Measurements from ENCODE around the gene LRRC37A3. TPM values are rescaled to one million over a fixed set of nuclear protein-coding genes. Genes with fewer than 3 reads are reported as not detected.

LRRC37A3 gene
- total RNA-seq, 1 experiment from 2014 or later: 7.7 TPM

DNA sequence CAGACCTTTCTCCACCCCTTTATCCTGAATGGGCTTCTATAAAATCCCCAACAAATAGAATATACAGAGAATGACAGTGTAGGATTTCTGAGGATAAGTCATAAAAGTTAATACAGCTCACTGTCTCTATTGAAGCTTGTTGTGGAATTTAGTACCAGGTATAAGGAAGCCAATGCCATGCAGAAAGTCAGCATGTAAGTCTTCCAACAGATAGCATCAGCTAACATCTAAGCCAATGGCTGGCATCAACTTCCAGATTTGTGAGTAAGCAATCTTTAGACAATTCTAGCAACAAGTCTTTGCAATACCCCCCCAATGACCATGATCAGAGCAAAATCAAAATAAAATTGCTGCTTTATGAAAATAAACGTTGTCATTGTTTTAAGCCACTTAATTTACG lies 22.5 kb upstream of the LRRC37A3 start:
- ATAC-seq: no peak
- H3K79me2 ChIP-seq (ENCODE audit: insufficient read depth, low read length): no peaks in the 10 kb centered on the region
- H3K9me2 ChIP-seq (ENCODE audit: insufficient read depth): no peaks in the 10 kb centered on the region
- H3K4me3 ChIP-seq (replicated peaks in 1 of 2; ENCODE audit: low read depth in 1 of 2, low read length in 2 of 2): no peak overlapping the region
- no peaks in the 10 kb centered on the region for H3K9me3 ChIP-seq (ENCODE audit: control insufficient read depth in 1 of 2, insufficient read depth in 1 of 2, low read depth in 1 of 2, low read length in 2 of 2)
- ChIA-PET RAD21 (ENCODE audit: low non-redundant PET in 1 of 2, low total read pairs in 2 of 2, uncharacterized antibody in 2 of 2, unreplicated experiment in 2 of 2) (no interaction called here), POLR2A (interaction anchor here (0.9 kb wide), 2 partner anchors 13 to 34 kb away, joined by 3 to 4 read pairs; no protein-coding TSS in a partner anchor), CTCF (interaction anchor here (1.3 to 1.4 kb wide), 2 partner anchors 19 to 165 kb away, joined by 4 to 5 read pairs; no protein-coding TSS in a partner anchor)
- no peak for TF ChIP-seq ZNF274 (IDR thresholded peaks at IDR 0.05; ENCODE audit: low read depth, low read length)
- TF ChIP-seq RAD21 (IDR thresholded peaks at IDR 0.05; ENCODE audit: low read depth): no peak
- no peaks in the 10 kb centered on the region for H4K20me1 ChIP-seq (ENCODE audit: insufficient read depth)
- no peaks in the 10 kb centered on the region for H3K27me3 ChIP-seq (ENCODE audit: insufficient read depth, low read length)
- no peak overlapping the region for H3K27ac ChIP-seq (ENCODE audit: low read depth, low read length)
- H3K4me2 ChIP-seq (ENCODE audit: low read length): no peak overlapping the region
- H3K4me1 ChIP-seq (ENCODE audit: control insufficient read depth in 1 of 2, insufficient read depth in 2 of 2, low read length in 2 of 2): peaks cover 0 to 5% of the 10 kb centered on the region in 2 experiments; a peak in 1 of 4 replicates
- no TSS peak for BruUV-seq (replicated peaks)
- H2AFZ ChIP-seq (ENCODE audit: low read depth, low read length, poor library complexity, severe bottlenecking): no peak overlapping the region
- H3K36me3 ChIP-seq (ENCODE audit: control insufficient read depth in 1 of 2, insufficient read depth in 2 of 2, low read length in 2 of 2): no peaks in the 10 kb centered on the region
- DNase-seq (ENCODE audit: low read depth, low spot score): no peak
- intact Hi-C loops (cut with micrococcal nuclease): no loop called here
- no peak overlapping the region for H3K9ac ChIP-seq (ENCODE audit: low read length)

GRCh38 chr17:64941045-64941444 lies 21.8 kb upstream of the LRRC37A3 start:
- BruUV-seq (replicated peaks): no TSS peak
- Histone ChIP-seq H3K9ac (ENCODE audit: low read length) (no peak overlapping the region), H3K9me3 (ENCODE audit: control insufficient read depth in 1 of 2, insufficient read depth in 1 of 2, low read depth in 1 of 2, low read length in 2 of 2) (no peaks in the 10 kb centered on the region), H3K79me2 (ENCODE audit: insufficient read depth, low read length) (no peaks in the 10 kb centered on the region), H3K4me2 (ENCODE audit: low read length) (no peak overlapping the region), H3K9me2 (ENCODE audit: insufficient read depth) (no peaks in the 10 kb centered on the region), H2AFZ (ENCODE audit: low read depth, low read length, poor library complexity, severe bottlenecking) (no peak overlapping the region), H3K4me3 (replicated peaks in 1 of 2; ENCODE audit: low read depth in 1 of 2, low read length in 2 of 2) (no peak overlapping the region), H3K4me1 (ENCODE audit: control insufficient read depth in 1 of 2, insufficient read depth in 2 of 2, low read length in 2 of 2) (peaks cover 0 to 5% of the 10 kb centered on the region in 2 experiments; a peak in 1 of 4 replicates), H3K36me3 (ENCODE audit: control insufficient read depth in 1 of 2, insufficient read depth in 2 of 2, low read length in 2 of 2) (no peaks in the 10 kb centered on the region), H3K27me3 (ENCODE audit: insufficient read depth, low read length) (no peaks in the 10 kb centered on the region), H3K27ac (ENCODE audit: low read depth, low read length) (no peak overlapping the region), H4K20me1 (ENCODE audit: insufficient read depth) (no peaks in the 10 kb centered on the region)
- DNase-seq (ENCODE audit: low read depth, low spot score) (no peak), ATAC-seq (no peak)
- ChIA-PET POLR2A (interaction anchor here (0.7 to 0.9 kb wide), 3 partner anchors 13 to 35 kb away, joined by 3 to 4 read pairs (median 3); no protein-coding TSS in a partner anchor), CTCF (interaction anchor here (1.3 to 1.4 kb wide), 2 partner anchors 20 to 164 kb away, joined by 4 to 5 read pairs; no protein-coding TSS in a partner anchor), RAD21 (ENCODE audit: low non-redundant PET in 1 of 2, low total read pairs in 2 of 2, uncharacterized antibody in 2 of 2, unreplicated experiment in 2 of 2) (no interaction called here)
- intact Hi-C loops (cut with micrococcal nuclease): no loop called here
- TF ChIP-seq CBX3 (IDR thresholded peaks at IDR 0.05; ENCODE audit: low read depth) (no peak), ELF1 (IDR thresholded peaks at IDR 0.05; ENCODE audit: borderline replicate concordance, low read depth) (no peak), SP1 (IDR thresholded peaks at IDR 0.05; ENCODE audit: low read depth) (no peak), CTCF (IDR thresholded peaks at IDR 0.05 in 2 of 3, conservative IDR thresholded peaks at IDR 0.05 in 1 of 3; ENCODE audit: borderline replicate concordance in 1 of 3, insufficient read depth in 1 of 3, low read depth in 2 of 3, low read length in 2 of 3) (no peak), REST (IDR thresholded peaks at IDR 0.05; ENCODE audit: low read depth) (no peak), JUND (IDR thresholded peaks at IDR 0.05) (no peak), EZH2 (IDR thresholded peaks at IDR 0.05) (no peak), ZFX (IDR thresholded peaks at IDR 0.05) (no peak), POLR2AphosphoS5 (IDR thresholded peaks at IDR 0.05; ENCODE audit: low read depth, low read length) (no peak)
- TF ChIP-seq, protein P1, sequence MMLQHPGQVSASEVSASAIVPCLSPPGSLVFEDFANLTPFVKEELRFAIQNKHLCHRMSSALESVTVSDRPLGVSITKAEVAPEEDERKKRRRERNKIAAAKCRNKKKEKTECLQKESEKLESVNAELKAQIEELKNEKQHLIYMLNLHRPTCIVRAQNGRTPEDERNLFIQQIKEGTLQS (IDR thresholded peaks at IDR 0.05): no peak
- TF ChIP-seq, protein P2, sequence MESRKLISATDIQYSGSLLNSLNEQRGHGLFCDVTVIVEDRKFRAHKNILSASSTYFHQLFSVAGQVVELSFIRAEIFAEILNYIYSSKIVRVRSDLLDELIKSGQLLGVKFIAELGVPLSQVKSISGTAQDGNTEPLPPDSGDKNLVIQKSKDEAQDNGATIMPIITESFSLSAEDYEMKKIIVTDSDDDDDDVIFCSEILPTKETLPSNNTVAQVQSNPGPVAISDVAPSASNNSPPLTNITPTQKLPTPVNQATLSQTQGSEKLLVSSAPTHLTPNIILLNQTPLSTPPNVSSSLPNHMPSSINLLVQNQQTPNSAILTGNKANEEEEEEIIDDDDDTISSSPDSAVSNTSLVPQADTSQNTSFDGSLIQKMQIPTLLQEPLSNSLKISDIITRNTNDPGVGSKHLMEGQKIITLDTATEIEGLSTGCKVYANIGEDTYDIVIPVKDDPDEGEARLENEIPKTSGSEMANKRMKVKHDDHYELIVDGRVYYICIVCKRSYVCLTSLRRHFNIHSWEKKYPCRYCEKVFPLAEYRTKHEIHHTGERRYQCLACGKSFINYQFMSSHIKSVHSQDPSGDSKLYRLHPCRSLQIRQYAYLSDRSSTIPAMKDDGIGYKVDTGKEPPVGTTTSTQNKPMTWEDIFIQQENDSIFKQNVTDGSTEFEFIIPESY (IDR thresholded peaks at IDR 0.05; ENCODE audit: extremely low read depth, insufficient replicate concordance, low read length): no peak

Data from HCT116 (cell line).